Bone marrow (tissue), 2 donors: ENCODE results near the gene R3HDM4.

Experiments used
- DNase-seq, 2 donors: peaks; one replicate each; lab custom pipeline; 2025; lab: John Stamatoyannopoulos, UW

The R3HDM4 gene

DNA sequence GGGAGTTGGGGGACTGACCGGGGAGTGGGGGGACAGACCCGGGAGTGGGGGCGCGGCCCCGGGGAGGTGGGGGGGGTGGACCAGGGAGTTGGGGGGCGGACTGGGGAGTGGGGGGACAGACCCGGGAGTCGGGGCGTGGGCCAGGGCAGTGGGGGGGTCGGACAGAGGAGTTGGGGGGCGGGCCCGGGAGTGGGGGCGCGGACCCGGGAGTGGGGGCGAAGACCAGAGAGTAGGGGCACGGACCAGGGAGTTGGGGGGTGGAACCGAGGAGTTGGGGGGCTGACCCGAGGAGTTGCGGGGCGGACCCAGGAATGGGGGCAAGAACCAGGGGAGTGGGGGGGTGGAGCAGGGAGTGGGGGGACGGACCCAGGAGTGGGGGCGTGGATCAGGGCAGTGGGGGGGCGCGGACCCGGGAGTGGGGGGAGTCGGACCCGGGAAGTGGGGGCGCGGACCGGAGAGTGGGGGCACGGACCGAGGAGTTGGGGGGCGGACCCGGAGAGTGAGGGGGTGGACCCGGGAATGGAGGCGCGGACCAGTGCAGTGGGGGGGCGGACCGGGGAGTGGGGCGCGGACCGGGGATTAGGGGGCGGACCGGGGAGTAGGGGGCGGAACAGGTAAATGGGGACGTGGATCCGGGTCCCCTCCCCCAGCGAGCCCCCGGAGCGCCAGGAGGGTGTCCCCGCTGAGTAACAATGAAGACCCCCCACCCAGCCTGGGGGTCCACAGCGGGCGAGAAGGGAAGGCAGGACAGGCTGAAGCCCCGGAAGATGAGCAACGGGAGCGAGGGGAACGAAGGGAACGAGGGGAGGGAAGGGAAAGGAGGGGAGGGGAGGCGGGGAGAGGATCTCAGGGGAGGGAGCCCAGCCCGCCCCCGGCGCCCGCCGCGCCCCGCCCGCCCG, 589 bp downstream of the R3HDM4 start:
- no peak for DNase-seq

DNA sequence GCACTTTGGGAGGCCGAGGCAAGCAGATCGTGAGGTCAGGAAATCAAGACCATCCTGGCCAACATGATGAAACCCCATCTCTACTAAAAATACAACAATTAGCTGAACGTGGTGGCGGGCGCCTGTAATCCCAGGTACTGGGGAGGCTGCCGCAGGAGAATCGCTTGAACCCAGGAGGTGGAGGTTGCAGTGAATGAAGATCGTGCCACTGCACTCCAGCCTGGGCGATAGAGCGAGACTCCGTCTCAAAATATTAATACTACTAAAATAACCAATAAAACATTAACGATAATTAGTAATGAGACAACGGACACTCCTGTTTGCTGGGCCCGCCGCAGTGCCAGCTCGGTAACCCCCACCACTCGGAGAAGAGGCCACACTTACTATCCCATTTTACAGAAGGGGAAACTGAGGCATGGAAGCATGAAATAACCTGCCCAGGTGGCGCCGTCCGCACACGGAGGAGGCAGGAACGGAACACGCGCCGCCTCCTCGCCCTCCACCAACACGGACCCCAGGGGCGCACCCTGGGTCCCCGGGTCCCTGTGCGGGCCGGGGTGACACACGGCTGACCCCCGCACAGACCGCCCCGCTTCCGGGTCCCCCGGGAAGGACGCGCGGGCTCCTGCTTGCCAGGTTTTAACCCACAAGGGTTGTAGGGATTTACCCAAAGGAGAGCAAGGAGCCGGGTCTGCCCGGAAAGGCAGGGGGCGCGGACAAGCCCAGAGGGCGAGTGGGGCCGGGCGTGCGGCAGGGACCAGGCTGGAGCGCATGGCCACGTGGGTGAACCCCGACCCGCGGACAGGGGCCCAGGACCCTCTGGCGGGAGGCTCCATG, 1.6 kb downstream of the R3HDM4 start:
- DNase-seq: no peak

DNA sequence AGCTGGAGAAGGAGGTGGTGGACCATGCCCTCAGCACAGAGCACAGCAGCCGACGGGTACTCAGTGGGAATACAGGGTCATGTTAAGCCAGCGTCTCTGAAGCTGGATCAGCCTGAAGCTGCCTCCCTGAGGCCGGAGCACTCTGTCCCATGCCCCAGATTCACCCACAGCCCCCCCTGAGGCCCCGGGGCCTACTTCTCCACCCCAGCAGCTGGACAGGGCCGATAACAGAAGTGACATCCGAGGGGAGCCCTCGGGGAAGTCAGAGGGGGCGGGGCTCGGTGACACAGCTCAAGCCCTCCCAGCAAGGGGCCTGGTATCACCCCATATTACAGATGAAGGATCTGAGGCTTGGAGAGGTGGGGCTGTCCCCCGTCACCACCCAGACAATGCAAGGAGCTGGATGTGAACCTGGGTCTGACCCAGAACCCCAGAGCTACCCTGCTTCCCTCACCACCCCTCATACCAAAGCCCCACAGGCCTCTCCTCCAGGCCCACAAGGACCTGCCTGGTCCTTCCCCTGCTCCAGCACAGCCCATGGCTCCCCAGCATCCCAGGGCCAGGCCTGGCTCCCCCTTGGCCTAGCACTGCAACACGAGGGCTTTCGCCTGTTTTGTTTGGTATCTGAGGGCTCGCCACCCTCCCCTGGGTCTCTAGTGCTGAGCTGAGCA, 5.7 kb downstream of the R3HDM4 start:
- DNase-seq: peak; percentile 20 to 57

DNA sequence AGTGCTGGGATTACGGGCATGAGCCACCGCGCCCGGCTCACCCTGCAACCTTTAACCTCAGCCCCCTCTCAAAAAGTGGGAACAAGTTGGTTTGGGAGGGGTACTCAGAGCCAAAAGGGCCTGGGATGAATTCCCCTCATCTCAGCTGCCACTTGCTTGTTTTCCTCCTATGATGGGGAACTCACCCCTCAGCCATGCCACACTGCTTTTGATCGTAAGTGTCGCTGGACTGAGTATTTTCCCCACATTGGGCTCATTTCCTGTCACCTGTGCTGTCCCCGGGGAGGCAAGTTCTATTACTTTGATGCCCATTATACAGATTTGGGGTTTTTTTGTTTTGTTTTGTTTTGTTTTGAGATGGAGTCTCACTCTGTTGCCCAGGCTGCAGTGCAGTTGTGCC, 6.5 kb downstream of the R3HDM4 start:
- no peak for DNase-seq

DNA sequence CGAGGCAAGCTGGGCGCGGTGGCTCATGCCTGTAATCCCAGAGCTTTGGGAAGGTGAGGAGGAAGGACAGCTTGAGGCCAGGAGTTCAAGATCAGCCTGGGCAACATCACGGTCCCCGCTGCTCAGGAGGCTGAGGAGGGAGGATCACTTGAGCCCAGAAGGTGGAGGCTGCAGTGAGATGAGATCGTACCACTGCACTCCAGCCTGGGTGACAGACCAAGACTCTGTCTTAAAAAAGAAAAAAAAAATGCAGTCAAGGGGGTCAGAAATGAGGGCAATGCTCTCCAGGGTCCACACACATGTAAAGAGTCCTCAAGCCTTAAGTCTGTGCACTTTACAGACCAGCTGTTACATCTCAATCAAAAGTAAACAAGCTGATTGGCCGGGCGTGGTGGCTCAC, 8.5 kb downstream of the R3HDM4 start:
- DNase-seq: no peak

DNA sequence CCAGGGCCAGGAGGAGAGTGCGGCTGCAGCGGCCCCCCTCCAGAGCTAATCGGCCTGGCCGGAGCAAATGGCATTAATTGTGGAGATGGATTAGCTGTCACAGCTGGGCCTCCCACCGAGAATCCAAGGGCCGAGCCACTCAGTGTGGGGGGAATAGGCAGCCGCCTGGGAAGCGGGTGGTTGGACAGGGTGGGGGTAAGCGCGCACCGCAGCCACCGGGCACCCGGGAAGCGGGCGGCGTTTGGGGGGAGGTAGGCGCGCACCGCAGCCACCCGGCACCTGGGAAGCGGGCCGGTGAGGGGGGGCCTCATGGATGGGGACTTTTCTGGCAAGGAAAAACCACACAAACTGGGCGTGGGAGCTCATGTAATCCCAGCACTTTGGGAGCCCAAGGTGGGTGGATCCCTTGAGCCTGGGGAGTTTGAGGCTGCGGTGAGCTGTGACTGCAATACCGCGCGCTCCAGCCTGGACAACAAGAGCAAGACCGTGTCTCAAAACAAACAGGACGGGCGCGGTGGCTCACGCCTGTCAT, 9.7 kb downstream of the R3HDM4 start:
- no peak for DNase-seq

DNA sequence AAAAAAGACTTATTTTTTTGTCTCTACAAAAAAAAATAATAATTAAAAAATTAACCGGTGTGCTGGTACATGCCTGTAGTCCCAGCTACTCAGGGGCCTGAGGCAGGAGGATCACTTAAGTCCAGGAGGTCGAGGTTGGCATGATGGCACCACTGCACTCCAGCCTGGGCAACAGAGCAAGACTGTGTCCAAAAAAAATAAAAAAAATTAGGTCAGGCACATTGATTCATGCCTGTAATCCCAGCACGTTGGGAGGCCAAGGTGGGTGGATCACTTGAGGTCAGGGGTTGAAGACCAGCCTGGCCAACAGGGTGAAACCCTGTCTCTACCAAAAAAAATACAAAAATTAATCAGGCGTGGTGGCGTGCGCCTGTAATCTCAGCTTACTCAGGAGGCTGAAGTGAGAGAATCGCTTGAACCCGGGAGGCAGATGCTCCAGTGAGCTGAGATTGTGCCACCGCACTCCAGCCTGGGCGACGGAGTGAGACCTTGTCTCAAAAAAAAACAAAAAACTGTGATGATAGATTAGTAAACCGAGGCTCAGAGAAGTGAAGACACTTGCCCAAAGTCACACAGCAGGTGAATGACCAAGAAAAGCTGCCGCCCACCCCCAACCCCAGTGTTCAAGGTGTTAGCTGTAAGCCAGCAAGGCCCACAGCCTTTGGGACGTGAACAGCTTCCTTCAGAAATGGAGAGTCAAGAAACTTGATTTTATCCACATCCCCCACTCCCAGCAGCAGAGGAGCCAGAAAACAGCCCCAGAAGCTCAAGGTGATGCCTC, 10.4 kb downstream of the R3HDM4 start:
- no peak for DNase-seq

DNA sequence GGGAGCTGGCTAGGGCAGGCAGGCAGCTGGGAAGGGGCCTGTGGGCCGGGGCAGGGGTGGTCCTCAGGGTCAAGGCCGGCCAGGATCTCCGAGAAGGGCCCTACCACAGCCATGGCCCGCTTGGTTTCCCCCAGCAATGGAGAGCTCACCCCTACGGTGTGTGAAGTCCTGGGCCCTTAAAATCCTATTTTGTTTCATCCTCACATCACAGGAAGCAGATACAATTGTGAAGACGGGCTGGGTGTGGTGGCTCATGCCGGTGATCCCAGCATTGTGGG, 11.0 kb downstream of the R3HDM4 start:
- DNase-seq: no peak

DNA sequence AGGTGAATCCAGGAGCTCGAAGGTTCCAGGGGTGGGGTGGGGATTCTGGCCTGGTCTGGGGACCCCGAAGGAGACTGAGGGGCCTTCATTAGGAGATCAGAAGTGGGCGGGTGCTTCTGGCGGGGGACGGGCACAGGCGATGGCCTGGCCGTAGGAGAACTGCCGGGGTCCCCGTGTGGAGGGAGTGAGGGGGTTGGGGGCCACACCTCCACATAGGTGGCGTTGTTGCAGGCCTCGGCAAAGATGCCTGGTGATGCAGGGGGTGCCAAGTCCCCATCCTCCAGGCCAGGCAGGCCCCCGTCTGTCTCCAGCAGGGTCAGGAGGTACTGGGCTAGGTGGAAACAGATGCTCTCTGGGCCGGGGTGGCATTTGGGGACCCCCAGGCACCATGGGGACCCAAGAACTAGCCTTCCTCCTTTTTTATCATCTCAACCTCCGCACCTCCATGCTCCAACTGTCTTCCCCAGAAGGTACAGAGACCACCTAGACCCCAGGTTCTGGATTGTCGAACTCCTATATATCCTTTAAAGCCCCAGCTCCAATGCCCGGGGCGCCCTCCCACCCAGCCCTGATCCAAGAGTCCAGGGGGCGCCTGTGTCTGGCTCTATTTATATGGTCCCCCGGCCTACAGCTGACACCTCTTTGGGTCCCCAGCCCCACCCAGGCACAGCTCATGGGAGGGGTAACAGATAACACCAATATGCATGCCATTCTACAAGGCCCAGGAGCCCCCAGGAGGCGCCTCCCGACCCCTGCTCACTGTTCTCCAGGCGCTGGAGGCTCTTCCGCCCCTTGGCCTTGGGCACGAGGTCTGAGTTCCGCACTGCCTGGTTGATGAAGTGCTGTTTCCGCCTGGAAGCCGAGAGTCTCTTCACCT, 11.6 kb downstream of the R3HDM4 start:
- DNase-seq: no peak

DNA sequence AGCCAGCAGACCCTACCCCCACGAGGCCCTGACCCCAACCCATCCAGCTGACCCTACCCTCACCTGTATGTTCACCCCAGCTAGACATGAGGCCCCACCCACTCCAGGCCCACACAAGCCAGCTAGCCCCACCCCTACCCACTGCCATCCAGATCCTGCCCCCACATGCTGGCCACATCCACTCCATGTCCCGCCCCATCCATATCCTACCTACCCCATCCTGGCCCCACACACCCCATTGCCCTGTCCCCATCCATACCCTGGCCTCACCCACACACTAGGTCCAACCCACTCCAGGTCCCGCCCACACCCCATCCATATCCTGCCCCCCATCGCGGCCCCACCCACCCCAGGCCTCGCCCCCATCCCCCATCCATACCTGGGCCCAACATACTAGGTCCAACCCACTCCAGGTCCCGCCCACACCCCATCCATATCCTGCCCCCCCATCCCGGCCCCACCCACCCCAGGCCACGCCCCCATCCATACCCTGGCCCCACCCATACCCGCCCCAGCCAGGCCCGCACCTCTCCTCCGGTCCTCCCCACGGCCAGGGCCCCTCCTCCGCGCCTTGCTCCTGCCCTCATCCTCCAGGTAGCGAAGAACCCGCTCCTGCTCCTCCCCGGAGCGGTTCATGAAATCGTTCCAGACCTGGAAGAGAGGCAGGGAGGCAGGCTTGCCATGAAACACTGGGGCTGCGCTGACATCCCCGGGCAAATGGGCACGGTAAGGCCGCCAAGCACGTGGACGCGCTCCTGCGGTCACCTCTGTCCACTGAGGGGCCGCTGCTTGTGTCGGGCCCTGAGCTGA, 12.5 kb downstream of the R3HDM4 start:
- DNase-seq: no peak

DNA sequence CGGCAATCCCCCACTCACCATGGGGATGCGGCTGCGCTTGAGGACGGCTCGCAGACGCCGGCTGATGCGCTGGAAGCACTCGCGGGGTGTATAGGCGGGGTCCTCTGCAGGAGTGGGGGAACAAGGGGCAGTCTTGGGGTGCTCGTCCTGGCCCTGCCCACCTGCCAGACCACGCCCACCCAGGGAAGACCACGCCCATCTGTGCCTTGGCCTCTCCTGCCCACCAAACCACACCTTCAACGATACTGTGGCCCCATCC, 13.0 kb downstream of the R3HDM4 start:
- no peak for DNase-seq

DNA sequence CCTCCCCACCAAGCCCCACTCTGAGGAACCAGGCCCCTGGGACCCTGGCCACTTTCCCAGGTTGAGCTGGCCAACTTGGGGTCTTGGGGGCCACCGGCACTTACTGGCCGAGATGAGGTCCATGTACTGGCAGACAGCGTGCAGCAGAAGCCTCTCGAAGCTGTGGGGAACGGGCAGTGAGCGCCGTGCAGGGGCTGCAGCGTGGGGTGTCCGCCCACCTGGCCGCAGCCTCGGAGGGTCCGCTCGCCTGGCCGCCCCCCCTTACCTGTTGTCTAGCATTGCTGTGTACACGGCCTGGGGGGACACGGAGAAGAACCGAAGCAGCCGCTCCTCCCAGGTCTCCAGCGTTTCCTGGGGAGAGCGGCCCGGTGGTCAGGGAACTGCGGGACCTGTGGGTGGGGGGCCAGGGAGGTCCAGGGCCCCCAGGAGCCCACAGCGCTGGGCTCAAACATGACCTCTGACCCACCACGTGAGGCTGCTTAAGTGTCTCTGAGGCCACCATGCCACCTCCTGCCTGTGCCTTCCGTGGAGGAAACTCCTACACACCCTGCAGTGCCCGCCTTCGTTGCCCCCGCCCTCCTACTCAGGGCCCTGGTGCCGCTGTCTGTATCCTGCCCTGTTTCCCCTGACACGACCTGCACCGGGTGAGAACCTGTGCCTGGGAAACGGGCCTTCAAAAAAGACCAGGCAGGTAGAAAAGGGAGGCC, 13.5 kb downstream of the R3HDM4 start:
- DNase-seq: no peak

DNA sequence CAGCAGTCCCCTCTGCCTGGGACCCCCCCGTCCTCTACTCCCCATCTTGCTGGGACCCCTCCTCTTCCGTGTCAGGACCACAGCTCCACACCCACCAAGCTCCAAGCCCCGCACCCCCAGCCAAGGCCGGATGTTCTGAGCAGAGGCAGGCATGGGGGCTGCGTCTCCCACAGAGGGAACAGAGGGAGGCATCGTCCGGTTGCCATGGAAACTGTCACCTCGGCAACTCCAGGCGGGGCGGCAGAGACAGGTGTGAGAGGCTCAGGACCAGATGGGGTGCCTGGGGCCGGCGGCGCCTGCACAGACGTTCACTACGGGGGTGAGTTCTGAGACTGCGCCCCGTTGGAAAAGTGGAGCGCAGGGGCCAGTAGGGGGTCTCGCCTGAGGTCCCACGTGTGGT, 14.4 kb downstream of the R3HDM4 start:
- DNase-seq: no peak

DNA sequence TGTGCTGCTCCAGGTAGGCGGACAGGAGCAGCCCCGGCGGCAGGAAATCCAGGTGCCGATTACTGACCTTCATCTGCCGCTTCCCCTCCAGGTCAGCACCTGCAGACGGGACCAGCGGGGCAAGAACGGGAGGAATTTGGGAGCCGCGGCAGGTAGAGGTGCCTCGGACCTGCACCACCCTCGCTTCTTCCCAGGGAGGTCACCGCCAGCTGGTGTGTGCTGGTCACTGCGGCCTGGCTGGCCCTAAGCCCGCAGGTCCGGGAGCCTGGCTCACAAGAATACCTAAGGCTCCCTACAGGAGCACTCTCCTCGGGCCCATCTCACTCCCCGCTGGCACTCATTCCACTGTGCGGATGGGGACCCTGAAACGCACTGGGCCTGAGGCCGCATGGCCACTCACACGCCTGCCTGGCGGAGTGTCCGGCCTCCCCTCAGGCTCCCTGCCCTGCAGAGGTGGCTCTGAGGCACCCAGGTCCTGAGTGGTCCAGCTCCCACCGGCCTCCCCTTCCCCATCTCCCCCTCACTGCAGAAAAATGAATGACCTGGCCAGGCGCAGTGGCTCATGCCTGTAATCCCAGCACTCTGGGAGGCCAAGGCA, 15.5 kb downstream of the R3HDM4 start:
- DNase-seq: no peak

DNA sequence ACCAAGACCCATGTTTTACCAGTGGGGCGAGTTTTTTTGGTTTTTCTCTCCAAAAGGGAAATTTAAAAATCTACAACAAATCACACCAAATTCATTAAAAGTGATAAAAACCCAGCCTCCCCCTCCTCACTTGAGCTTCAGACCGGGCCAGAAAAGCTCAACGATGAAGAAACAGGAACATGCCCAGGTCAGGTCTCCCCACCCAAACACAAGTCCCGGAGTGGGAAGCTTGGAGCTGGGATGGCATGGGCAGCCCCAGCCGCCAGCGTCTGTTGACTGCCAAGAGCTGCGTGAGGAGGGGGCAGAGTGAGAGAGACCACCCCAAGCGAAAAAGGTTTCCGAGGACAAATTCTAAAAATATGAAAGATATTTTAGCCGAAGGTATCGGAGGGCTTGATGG, 16.0 kb downstream of the R3HDM4 start:
- no peak for DNase-seq

DNA sequence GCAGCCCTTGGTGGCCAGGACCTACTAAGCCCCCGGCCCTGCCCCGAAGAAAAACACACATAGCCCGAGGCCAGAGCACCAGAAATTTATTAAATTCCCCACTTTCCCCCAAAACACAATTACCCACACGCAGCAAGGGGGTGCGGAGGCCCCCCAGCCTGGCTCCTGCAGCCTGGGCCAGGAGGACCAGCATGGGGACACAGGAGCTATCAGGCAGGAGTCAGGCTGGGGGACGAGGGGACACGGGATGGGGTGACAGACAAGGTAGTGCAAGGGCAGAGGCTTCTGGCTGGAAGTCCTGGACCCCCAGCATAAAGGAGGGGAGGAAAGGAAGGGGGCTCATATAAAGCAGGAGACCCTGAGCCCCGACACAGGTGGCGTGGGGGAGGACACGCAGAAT, 16.6 kb downstream of the R3HDM4 start:
- no peak for DNase-seq

DNA sequence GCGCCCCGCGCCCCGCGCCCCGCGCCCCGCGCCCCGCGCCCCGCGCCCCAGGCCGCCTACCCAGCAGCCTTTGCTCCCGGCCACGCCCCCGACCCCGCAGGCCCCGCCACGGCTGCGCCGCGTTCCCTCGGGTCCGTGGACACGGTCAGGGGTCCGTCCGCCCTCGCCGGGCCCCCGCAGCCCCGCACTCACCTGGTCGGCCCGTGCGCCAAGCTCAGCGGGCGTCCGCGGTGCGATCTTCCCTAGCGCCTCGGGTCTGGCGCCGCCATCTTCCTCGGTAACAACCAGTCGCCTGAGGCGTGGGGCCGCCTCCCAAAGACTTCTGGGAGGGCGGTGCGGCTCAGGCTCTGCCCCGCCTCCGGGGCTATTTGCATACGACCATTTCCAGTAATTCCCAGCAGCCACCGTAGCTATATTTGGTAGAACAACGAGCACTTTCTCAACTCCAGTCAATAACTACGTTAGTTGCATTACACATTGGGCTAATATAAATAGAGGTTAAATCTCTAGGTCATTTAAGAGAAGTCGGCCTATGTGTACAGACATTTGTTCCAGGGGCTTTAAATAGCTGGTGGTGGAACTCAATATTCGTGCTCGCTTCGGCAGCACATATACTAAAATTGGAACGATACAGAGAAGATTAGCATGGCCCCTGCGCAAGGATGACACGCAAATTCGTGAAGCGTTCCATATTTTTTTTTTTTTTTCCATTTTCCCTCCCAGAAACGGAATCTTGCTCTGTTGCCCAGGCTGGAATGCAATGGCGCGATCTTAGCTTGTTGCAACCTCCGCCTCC, 19.9 kb downstream of the R3HDM4 start, which contains the start of the genes MED16 and RNU6-9:
MED16 (minus strand) TSS at position 294 of the 796 bp plus-strand sequence. CDS start 2,056 bp downstream, outside the sequence.
RNU6-9 (plus strand) TSS at position 591 of the 796 bp plus-strand sequence.
- DNase-seq: peak; percentile 77 to 90

DNA sequence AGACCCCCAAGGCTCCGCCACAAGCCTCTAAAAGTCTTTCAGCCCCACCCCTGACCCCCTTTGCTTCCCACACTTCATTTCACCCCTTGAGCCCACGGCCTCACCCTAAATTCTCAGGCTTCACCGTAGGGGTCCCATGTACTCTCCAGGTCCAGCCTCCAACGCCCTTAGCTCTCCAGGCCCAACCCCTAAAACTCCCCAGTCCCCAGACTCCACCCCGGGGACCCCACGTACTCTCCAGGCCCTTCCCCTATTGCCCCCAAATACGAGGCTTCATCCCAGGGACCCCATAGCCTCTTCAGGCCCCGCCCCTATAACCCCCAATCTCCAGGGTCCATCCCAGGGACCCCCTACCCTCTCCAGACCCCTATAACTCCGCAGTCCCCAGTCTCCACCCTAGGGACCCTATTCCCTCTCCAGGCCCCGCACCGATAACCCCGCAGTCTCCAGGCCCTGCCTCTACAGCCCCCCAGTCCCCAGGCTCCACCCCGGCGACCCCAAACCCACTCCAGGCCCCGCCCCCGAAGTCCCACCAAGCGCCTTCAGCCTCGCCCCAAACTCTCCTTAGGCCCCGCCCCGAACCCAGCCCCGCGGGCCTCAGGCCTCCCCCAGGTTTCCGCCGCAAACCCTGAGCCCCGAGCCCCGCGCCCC, 20.7 kb downstream of the R3HDM4 start:
- DNase-seq: no peak
